GM10248 (cell line): ENCODE measurements around the gene DCTN1.

ENCODE experiments used
- CTCF ChIA-PET: fragments of 300-600 bp; sonication (Branson Sonifier 250); formaldehyde crosslinking; extraction: SDS; loops from one replicate; lab custom pipeline; 2021; ENCODE audit warnings: antibody characterized with exemption; lab: Yijun Ruan, JAX
- POLR2A ChIA-PET: fragments of 350-650 bp; sonication (Branson Sonifier 250); formaldehyde crosslinking; extraction: SDS; loops from one replicate; lab custom pipeline; 2020; ENCODE audit warnings: antibody characterized with exemption; lab: Yijun Ruan, JAX
- DNase-seq: peaks from one replicate; pipeline ENCODE4 v3.0.0; 2012; ENCODE audit errors: extremely low spot score
- CTCF ChIP-seq: IDR thresholded peaks from 2 replicates; pipeline ENCODE4 v1.5.1; 2012; ENCODE audit warnings: mild to moderate bottlenecking, low read depth; ENCODE audit errors: extremely low read depth, missing control alignments, control extremely low read depth

DCTN1 gene

GRCh38 chr2:74327627-74328026 lies 52.5 kb downstream of the DCTN1 start:
- DNase-seq, result no peak
- ChIA-PET POLR2A (interaction anchor here (0.6 kb wide), 1 partner anchor 942 kb away, joined by 3 read pairs; the partner anchor contains the start of gene ALMS1), CTCF (interaction anchor here (1.1 to 1.6 kb wide), 4 partner anchors 20 to 76 kb away, joined by 3 to 4 read pairs (median 4); no protein-coding TSS in a partner anchor)
- TF ChIP-seq CTCF, result no peak

GRCh38 chr2:74327199-74327598 lies 52.9 kb downstream of the DCTN1 start:
- POLR2A ChIA-PET, result no interaction called here
- no peak for DNase-seq
- CTCF ChIA-PET, result interaction anchor here (1.1 to 5.6 kb wide), 5 partner anchors 8 to 76 kb away, joined by 3 to 75 read pairs (median 4); no protein-coding TSS in a partner anchor
- TF ChIP-seq CTCF, result no peak

- TF ChIP-seq CTCF, result no peak
- ChIA-PET CTCF (interaction anchor here (1.2 to 5.6 kb wide), 3 partner anchors 9 to 19 kb away, joined by 3 to 75 read pairs (median 6); no protein-coding TSS in a partner anchor), POLR2A (no interaction called here)
- no peak for DNase-seq
Observed at GRCh38 chr2:74325815-74326214, 54.3 kb downstream of the DCTN1 start.

- no peak for TF ChIP-seq CTCF
- DNase-seq, result no peak
- CTCF ChIA-PET, result interaction anchor here (2.4 to 5.6 kb wide), 2 partner anchors 13 kb away, joined by 8 to 75 read pairs; no protein-coding TSS in a partner anchor
- POLR2A ChIA-PET, result no interaction called here
Observed at GRCh38 chr2:74321737-74322136, 58.4 kb downstream of the DCTN1 start.

GRCh38 chr2:74317701-74318100 lies 62.4 kb downstream of the DCTN1 start:
- TF ChIP-seq CTCF, result no peak
- DNase-seq, result no peak
- POLR2A ChIA-PET, result no interaction called here
- CTCF ChIA-PET, result interaction anchor here (1.5 kb wide), 1 partner anchor 17 kb away, joined by 5 read pairs; no protein-coding TSS in a partner anchor

- no peak for TF ChIP-seq CTCF
- ChIA-PET POLR2A (no interaction called here), CTCF (interaction anchor here (0.9 to 3.3 kb wide), 4 partner anchors 9 to 45 kb away, joined by 3 to 27 read pairs (median 4); no protein-coding TSS in a partner anchor)
- DNase-seq, result no peak
Observed at GRCh38 chr2:74316627-74317295, 63.4 kb downstream of the DCTN1 start.
